ENCODE results near the gene IGFN1. TPM values are rescaled to one million over a fixed set of nuclear protein-coding genes. Genes with fewer than 3 reads are reported as not detected.

IGFN1 gene
- total and polyA plus RNA-seq, 2 donors (not counting 3 experiments of a cell fraction or from before 2014, with no cell fraction given) = not detected

GRCh38 chr1:201277441-201277840, 86.8 kb downstream of the IGFN1 start:
- no peak for DNase-seq (ENCODE audit: low read depth, low spot score)
- Histone ChIP-seq H3K4me2 (ENCODE audit: insufficient read depth, low read length) (no peak overlapping the region), H3K27me3 (ENCODE audit: control insufficient read depth in 2 of 2, insufficient read depth in 2 of 2, low read length in 2 of 2) (peaks cover 16 to 29% of the 10 kb centered on the region in 2 experiments), H3K9me3 (replicated peaks; ENCODE audit: control insufficient read depth, insufficient read depth, low read length) (no peaks in the 10 kb centered on the region), H3K9ac (replicated peaks; ENCODE audit: extremely low read depth, insufficient read depth, low read length) (no peak overlapping the region), H4K20me1 (replicated peaks; ENCODE audit: control insufficient read depth, extremely low read depth, insufficient read depth, low read length) (no peaks in the 10 kb centered on the region), H2AFZ (ENCODE audit: low read depth, low read length) (no peak overlapping the region), H3K9me1 (replicated peaks; ENCODE audit: control insufficient read depth, extremely low read depth, insufficient read depth, low read length) (no peaks in the 10 kb centered on the region), H3K4me3 (replicated peaks in 1 of 3; ENCODE audit: insufficient read depth in 1 of 3, low read depth in 1 of 3, low read length in 3 of 3) (no peak overlapping the region), H3K27ac (ENCODE audit: insufficient read depth, low read depth, low read length) (no peak overlapping the region), H3K79me2 (ENCODE audit: control insufficient read depth, insufficient read depth, low read length) (no peaks in the 10 kb centered on the region), H3K4me1 (ENCODE audit: control insufficient read depth, extremely low read depth, insufficient read depth, low read length) (no peaks in the 10 kb centered on the region), H3K36me3 (ENCODE audit: control insufficient read depth in 2 of 2, extremely low read depth in 1 of 2, insufficient read depth in 2 of 2, low read length in 2 of 2) (no peaks in the 10 kb centered on the region)
- no peak for FAIRE-seq
- intact Hi-C loops (cut with micrococcal nuclease) = no loop called here
- CTCF ChIA-PET = interaction anchor here (0.8 kb wide), 1 partner anchor 84 kb away, joined by 3 read pairs; no protein-coding TSS in a partner anchor
- POLR2A ChIA-PET = no interaction called here
- dilution Hi-C loops (cut with MboI; ENCODE audit: extremely low pct_ligation_motif_present, low sequenced_read_pairs) = no loop called here
- no TSS peak for BruUV-seq (replicated peaks)
- TF ChIP-seq MAX (IDR thresholded peaks at IDR 0.05; ENCODE audit: insufficient read depth, insufficient read length) = no peak
- TF ChIP-seq MYC (IDR thresholded peaks at IDR 0.05; ENCODE audit: low read depth, low read length) = no peak
- TF ChIP-seq POLR2AphosphoS5 (IDR thresholded peaks at IDR 0.05; ENCODE audit: insufficient read depth, low read depth, low read length) = no peak
- no peak for TF ChIP-seq JUN (IDR thresholded peaks at IDR 0.05; ENCODE audit: borderline replicate concordance, insufficient read depth, insufficient read length, low read depth)
- no peak for TF ChIP-seq GATA2 (IDR thresholded peaks at IDR 0.05; ENCODE audit: insufficient read depth, insufficient read length, low read depth, low read length)
- TF ChIP-seq POLR2A (IDR thresholded peaks at IDR 0.05; ENCODE audit: low read depth, low read length) = no peak
- no peak for TF ChIP-seq CTCF (IDR thresholded peaks at IDR 0.05; ENCODE audit: extremely low read depth in 1 of 2, insufficient read depth in 1 of 2, low read depth in 1 of 2, low read length in 2 of 2)
- TF ChIP-seq EZH2 (IDR thresholded peaks at IDR 0.05; ENCODE audit: borderline replicate concordance, low read depth, low read length, severe bottlenecking) = no peak
- no peak for TF ChIP-seq FOS (IDR thresholded peaks at IDR 0.05; ENCODE audit: borderline replicate concordance, insufficient read depth, low read length)

Other genes with a start within 250 kb of the IGFN1 start
- gene KIF21B, start 167.1 kb upstream of the IGFN1 start, total RNA-seq = 4.4 and 4.7 TPM in 2 replicates
- gene KIF21B, start 167.1 kb upstream of the IGFN1 start, polyA plus RNA-seq = 1.8 and 1.9 TPM in 2 replicates
- gene CACNA1S, start 78.4 kb upstream of the IGFN1 start, total RNA-seq = not detected in 2 replicates
- gene CACNA1S, start 78.4 kb upstream of the IGFN1 start, polyA plus RNA-seq = not detected in 2 replicates
- not detected in 2 replicates for gene ASCL5, start 63.6 kb upstream of the IGFN1 start, total RNA-seq
- not detected in 2 replicates for gene ASCL5, start 63.6 kb upstream of the IGFN1 start, polyA plus RNA-seq
- 39.3 and 44.6 TPM in 2 replicates for gene TMEM9, start 36.4 kb upstream of the IGFN1 start, total RNA-seq
- gene TMEM9, start 36.4 kb upstream of the IGFN1 start, polyA plus RNA-seq = 96.1 and 103 TPM in 2 replicates
- gene PKP1, start 92.7 kb downstream of the IGFN1 start, total RNA-seq = not detected in 2 replicates
- 0.01 TPM in 1 of 2 replicates, not detected in the other for gene PKP1, start 92.7 kb downstream of the IGFN1 start, polyA plus RNA-seq
- gene TNNT2, start 186.9 kb downstream of the IGFN1 start, total RNA-seq = not detected in 2 replicates
- gene TNNT2, start 186.9 kb downstream of the IGFN1 start, polyA plus RNA-seq = not detected in 2 replicates
- not detected in 2 replicates for gene LAD1, start 208.5 kb downstream of the IGFN1 start, total RNA-seq
- gene LAD1, start 208.5 kb downstream of the IGFN1 start, polyA plus RNA-seq = not detected in 2 replicates
- gene TNNI1, start 230.9 kb downstream of the IGFN1 start, total RNA-seq = not detected in 2 replicates
- gene TNNI1, start 230.9 kb downstream of the IGFN1 start, polyA plus RNA-seq = not detected in 2 replicates

All from endothelial cell of umbilical vein (primary cell).